Activated naive CD4-positive, alpha-beta T cell (primary cell): ENCODE measurements around the gene CAMK4.

Source experiments
- DNase-seq, 4 experiments: peaks; one replicate each; lab custom pipeline; 2025; lab: John Stamatoyannopoulos, UW

CAMK4 gene

DNA sequence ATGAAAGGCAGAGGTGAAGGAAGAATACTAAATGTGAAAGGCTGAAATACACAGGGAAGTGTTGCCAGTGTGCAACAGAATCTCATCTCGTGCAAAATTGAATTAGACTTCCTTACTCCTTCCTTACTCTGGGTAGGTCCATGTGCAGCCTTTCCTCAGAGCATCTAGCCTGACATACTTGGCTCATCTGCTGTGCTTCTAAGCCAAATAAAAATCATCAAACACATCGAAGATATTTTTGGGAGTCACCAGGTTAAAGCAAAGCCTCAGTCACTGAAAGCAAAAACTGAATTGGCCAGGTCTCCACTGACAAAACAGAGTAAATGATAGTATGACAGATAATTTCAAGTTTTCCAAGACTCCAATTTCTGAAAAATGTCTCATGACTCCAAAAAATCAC is 268.8 kb downstream of the CAMK4 start:
- no peak for DNase-seq

- DNase-seq: no peak
Measured at GRCh38 chr5:111494355-111494999, 270.3 kb downstream of the CAMK4 start.

GRCh38 chr5:111495159-111495558 is 271.0 kb downstream of the CAMK4 start:
- DNase-seq: no peak

GRCh38 chr5:111498346-111498745 is 274.2 kb downstream of the CAMK4 start:
- DNase-seq: no peak

- no peak for DNase-seq
Measured at GRCh38 chr5:111502956-111503355, 278.8 kb downstream of the CAMK4 start.

GRCh38 chr5:111505096-111505495 is 280.9 kb downstream of the CAMK4 start:
- DNase-seq: no peak

GRCh38 chr5:111507276-111507675 is 283.1 kb downstream of the CAMK4 start:
- no peak for DNase-seq

GRCh38 chr5:111509119-111509518 is 284.9 kb downstream of the CAMK4 start:
- DNase-seq: no peak

- DNase-seq: no peak
Measured at GRCh38 chr5:111511174-111511830, 287.1 kb downstream of the CAMK4 start.

DNA sequence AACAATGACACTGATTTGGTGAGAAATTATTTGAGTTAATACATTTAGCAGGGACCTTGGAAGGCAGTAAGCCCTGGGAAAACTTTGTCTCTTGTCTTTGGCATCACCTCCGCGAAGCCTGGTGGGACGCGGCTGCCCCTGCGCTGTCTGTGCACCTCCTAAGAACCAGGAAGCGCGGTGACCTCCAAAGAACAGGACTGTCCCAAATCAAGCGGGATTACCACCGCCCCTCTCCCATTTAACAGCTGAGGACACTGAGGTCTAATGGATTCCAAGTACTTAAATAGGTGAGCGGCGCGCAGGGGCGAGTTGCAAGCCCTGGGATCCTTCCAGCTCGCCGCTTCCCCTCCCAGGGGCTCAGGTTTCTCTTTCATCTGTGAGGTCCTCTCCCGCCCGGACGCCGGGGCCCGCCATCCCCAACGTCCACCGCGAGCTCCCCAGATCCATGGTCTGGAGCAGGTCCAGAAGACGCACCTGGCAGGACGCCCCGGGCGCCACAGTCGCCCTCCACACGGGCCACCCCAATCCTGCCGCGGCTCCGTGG is 287.7 kb downstream of the CAMK4 start:
- DNase-seq: peak in 1 of 4 experiments; percentile 26

- DNase-seq: peak; percentile 78 to 93 (median 83)
Measured at GRCh38 chr5:111512375-111513130, 288.4 kb downstream of the CAMK4 start, which contains the start of gene STARD4. STARD4 (minus strand) TSS chr5:111512535; CDS start chr5:111507433, 5,102 bp downstream.

DNA sequence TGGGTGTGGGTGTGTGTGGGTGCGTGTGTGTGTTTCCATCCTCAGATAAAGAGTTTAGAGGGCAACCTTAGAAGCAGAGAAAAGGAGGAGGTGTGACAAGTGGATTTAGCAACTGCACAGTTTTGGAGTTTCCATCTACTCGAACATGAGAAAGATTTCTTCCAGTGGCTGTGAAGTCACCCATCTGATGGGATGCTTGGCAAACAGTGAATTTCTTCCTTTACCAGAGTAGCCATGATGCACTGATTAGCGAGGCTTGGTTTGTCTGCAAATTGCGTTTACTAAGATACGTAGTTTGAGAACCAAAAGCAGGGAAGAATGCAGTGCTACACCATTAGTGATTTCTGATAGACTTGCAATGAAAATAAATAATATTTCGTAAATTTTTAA is 288.9 kb downstream of the CAMK4 start:
- DNase-seq: no peak

DNA sequence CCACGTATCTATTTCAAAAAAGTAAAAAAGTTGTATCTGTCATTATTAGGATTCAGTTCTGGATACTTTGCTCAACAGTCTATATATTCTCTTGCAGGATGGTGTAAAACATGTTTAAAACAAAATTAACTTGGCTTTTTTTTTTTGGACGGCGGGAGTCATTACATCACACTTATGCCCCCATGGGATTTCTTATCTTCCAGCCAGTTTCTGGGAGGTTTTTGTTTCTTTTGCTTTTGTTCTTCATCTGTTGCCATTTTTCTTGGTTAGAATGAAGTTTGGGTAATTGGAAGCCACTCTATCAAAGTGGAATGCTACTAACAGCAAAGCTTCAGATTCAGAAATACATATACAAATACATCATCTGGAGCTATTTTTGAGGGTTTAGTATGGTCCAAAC is 289.9 kb downstream of the CAMK4 start:
- no peak for DNase-seq

GRCh38 chr5:111517853-111518501 is 293.8 kb downstream of the CAMK4 start:
- DNase-seq: no peak

GRCh38 chr5:111518777-111519176 is 294.6 kb downstream of the CAMK4 start:
- DNase-seq: no peak

DNA sequence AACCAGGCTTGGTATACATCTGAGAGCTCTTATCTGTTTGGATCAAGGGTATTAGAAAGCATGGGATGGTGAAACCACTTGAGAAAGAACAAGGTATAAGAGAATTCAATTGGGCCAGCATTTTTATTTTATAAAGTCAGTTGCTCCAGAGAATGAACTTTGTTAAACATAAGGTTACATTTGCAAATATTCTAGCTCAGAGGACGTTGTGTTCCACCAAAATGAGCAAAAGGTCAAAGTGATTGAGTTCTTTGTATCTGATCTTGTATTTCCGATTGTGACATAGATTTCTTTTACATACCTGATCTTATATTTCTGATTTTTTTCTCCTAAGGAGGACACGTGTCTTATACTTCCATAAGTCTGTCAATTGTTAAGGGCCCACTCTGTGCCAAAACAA is 296.7 kb downstream of the CAMK4 start:
- DNase-seq: no peak

- DNase-seq: no peak
Measured at GRCh38 chr5:111528056-111528455, 303.9 kb downstream of the CAMK4 start.

DNA sequence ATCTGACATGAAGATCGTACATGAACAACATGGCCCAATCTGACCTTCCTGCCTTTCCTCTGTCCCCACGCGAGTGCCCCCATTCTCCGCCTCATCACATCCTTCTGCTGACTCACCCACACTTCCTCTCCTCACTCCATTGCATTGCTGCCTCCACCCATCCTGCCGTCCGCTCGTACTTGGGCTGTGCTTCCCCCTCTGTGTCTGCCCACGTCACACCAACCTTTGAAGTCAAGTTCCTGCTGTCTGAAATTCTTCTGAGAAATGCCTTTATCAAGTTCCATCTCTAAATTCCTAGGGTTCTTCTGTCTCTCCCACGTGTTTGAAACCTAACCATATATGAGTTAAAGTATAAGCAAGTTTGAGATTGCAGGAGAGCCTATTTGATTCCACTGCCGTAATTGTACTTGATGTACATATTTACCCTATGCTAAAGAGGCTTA is 306.1 kb downstream of the CAMK4 start:
- DNase-seq: peak; percentile 22 to 53 (median 42)

DNA sequence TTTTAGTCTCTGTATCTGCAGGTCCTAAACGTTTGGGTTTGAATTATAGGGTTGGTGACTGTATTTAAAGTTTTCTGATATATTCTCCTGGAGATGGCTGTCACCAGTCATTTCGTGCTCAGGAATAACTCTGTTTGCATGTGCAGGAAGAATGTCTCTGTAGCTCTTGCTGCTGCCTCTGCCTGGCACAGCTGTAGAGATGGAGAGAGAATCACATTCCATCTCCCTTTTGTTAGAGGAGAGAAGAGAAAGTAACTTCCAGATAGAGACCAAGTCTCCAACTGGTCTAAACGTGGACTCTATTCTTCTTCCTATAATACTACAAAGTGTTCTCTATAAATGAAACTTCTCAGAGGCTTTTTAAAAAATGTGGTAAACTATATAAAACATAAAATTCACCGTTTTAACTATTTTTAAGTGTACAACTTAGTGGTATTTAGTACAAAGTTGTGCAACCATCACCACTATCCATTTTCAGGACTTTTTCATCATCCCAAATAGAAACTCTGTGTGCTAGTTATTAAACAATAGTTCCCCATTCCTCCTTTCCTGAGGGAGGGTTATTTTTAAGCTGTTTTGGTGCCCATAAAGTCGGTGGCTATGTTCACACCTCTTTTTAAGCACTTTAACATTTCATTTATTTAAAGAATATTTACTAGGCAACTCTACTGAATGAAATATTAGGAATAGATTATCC is 308.9 kb downstream of the CAMK4 start:
- DNase-seq: no peak

- DNase-seq: no peak
Measured at GRCh38 chr5:111535879-111536549, 311.8 kb downstream of the CAMK4 start.
